Measurements from ENCODE around the gene ARHGAP23.
"Not testable (repeated sequence)": the region's sequence is repeated elsewhere in the genome, so short reads cannot be mapped to it uniquely, and the experiment has no call there.

ARHGAP23 gene

DNA sequence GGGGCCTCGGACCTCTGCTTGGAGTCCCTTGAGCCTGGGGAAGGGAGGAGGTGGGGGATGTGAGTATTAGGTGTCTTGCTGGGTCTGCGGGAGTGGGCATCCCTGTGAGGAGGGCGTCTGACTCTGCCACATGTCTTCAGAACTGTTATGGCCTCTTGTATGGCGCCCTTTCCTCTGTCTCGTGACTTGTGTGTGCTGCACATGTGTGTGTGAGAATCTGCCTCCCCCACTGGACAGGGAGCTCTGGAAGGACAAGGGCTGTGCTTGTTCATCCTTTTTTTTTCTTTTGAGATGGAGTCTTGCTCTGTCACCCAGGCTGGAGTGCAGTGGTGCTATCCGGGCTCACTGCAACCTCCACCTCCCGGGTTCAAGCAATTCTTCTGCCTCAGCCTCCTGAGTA lies 33.4 kb downstream of the ARHGAP23 start:
- DNase-seq, result peak in 1 of 14 donors; percentile 24

DNA sequence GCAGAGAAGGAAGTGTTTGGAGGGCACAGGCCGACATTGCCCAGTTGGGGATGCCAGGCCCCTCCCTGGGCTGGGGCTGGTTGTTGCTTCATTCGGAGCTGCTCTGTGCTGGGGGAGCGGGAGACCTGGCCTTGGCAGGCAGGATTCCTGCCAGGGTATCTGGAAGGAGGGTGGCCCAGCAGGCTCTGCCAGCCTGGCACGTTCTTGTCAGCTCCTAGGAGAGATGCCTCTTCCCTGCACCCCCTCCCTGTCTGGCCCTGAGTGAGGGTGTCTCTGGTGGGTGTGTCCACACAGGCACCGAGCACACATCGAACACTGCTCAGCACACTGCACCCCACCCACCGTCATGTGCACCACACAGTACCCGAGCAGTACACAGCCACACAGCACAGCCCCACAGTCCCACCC lies 35.2 kb downstream of the ARHGAP23 start:
- DNase-seq, result peak in 2 of 14 donors; percentile 21 to 30

DNA sequence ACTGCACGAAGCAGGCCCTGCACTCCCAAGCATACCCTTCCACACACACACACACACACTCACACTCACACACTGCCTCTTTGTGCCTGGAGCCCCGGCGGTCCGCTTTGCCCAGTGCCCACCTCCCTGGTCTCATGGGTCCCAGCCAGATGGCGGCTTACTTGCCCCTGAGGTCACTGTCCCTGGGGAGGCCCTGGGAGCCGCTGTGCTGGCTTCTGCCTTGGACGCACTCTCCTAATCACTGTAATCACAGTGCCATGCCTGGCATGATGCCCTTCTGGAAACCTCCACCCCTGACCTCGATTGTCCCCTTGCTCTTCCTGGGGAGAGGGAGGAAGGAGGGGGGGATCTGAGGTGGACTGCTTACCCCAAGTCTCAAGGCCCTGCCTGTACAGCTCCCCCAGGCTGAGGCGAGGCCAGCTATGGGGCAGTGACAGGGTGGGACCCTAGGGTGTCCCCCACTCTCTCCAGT lies 36.0 kb downstream of the ARHGAP23 start:
- DNase-seq, result peak in 9 of 14 donors; percentile 54 to 85 (median 72)

DNA sequence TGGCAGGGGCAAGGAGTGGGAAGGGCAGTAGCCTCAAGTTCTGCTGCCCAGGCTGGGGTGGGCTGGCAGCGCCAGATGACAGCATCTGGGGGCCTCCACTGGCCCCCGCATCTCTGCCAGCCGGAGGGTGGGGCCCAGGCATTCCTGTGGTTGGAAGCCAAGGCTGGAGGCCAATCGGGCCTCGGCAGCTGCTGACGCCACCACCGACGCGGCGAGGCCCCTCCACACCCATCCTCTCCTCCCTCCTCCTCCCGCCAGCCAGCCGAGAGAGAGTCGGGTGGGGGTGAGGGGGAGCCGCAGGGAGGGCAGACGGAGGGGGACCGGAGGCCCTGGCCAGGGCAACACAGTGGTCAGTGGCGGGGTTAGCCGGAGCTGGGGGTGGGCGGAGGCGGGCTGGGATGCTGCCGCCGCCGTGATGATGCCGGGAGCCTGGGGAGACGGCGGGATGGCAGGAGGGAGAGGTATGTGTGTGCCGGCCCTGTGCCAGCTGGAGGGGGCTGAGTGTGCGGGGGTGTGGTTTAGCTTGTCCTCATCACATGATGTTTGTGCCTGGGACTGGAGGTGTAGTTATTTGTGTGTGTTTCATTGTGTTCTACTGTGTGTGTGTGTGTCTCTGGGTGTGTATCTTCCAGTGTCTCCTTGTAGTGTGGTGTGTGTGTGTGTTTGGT lies 36.6 kb downstream of the ARHGAP23 start:
- DNase-seq, result peak in 12 of 14 donors; percentile 58 to 89 (median 75)

DNA sequence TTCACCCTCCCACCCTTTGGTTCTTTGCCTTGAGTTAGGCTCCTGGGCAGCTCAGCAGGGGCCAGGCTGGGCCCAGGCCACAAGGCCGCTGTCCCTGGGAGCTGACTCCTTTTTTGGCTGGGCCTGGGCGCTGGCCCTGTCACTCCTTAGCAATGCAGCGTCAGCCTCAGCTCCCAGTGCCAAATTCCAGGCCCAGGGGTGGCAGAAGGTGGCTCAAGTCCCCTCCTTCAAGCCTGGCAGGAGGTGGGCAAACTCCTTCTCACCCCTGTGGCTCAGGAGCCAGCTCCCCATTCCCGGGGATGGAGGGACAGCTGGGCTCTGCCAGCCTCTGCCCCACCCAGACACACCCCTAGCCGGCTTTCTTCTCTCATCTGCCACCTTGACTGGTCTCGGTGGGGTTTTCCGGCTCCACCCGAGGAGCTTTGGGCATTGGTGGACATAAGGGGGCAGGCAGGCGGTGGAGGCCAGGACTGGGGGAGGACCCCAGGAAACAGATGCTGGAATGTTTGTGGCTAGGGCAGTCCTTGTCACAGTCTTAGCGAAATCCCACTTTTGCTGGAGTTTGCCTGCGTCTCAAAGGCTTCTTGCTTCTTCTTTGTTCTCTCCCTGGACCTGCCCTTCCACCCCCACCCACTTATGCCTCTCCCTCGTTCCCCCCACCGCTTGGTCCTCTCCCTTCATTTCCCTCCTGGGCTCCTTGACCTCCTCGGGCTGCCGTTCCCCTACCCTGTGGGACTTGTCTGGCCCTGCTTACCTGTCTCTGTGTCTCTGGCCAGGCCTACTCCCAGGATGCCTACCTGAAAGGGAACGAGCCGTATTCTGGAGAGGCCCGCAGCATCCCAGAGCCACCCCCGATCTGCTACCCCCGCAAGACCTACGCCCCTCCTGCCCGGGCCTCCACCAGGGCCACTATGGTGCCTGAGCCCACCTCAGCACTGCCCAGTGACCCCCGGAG lies 37.4 kb downstream of the ARHGAP23 start:
- DNase-seq, result peak in 5 of 14 donors; percentile 56 to 69 (median 60)

DNA sequence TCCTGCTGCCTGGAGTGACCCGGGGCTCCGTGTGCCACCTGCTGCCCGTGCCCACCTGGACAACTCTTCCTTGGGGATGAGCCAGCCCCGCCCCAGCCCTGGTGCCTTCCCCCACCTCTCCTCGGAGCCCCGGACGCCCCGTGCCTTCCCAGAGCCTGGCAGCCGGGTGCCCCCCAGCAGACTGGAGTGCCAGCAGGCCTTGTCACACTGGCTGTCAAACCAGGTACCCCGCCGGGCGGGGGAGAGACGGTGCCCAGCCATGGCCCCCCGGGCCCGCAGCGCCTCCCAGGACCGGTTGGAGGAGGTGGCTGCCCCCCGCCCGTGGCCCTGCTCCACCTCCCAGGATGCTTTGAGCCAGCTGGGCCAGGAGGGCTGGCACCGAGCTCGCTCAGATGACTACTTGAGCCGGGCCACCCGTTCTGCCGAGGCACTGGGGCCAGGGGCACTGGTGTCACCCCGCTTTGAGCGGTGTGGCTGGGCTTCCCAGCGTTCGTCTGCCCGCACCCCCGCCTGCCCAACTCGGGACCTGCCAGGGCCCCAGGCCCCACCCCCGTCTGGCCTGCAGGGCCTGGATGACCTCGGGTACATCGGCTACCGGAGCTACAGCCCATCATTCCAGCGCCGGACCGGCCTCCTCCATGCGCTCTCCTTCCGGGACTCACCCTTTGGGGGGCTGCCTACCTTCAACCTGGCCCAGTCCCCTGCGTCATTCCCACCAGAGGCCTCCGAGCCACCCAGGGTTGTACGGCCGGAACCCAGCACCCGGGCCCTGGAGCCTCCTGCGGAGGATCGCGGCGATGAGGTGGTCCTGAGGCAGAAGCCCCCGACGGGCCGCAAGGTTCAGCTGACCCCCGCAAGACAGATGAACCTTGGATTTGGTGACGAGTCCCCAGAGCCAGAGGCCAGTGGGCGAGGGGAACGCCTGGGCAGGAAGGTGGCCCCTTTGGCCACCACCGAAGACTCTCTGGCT lies 38.4 kb downstream of the ARHGAP23 start:
- peak in 8 of 14 donors; percentile 16 to 43 (median 25) for DNase-seq

DNA sequence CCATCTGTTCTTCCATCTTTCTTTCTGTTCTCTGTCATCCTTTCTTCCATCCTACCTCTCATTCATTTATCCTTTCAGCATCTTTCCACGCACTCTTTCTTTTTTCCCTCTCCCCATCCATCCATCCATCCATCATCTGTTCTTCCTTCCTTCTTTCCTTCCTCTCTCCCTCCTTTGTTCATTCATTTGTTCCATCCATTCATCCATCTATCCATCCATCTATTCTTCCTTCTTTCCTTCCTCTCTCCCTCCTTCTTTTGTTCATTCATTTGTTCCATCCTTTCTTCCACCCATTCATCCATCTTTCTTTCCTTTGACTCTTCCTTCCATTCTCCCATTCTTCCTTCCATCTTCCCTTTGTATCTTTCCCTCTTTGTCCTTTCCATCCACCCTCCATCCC lies 39.2 kb downstream of the ARHGAP23 start:
- DNase-seq, result no peak

DNA sequence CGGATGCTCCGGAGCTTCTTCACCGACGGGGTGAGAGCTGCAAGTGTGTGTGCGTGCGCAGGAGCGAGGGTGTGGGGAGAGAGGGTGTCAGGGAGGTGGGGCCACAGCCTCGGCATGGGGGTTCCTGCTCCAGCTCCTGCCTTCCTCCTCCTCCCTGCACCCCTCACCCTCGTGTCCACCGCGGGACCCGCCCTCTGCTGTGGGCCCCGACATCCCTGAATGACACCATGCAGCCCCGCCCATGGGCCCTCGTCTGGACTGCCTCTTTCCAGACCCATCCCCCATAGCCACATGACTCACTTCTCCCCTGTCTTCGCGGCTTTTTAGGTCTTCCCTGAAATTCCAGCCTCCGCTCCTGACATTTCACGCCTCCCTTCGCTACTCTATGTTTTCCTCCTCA lies 41.6 kb downstream of the ARHGAP23 start:
- peak in 7 of 14 donors; percentile 10 to 67 (median 31) for DNase-seq

DNA sequence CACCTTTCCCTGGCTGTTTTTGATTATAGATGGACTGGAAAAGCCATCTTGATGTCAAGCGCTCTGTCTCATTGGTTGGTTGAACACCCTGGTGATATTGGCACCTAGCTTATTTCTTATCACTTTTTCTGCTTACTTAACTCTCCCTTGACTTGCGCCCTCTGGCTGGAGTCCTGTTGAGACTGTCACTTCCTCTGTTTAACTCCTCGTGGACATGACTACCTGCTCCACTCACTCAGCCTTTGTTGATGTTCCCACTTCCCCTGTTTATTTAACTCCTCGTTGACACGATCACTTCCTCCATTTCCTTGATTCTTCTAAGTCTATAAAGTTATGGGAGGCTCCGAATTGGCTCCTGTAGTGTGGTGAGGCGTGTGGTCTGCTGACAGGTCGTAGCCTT lies 43.0 kb downstream of the ARHGAP23 start:
- DNase-seq, result not testable (repeated sequence)

DNA sequence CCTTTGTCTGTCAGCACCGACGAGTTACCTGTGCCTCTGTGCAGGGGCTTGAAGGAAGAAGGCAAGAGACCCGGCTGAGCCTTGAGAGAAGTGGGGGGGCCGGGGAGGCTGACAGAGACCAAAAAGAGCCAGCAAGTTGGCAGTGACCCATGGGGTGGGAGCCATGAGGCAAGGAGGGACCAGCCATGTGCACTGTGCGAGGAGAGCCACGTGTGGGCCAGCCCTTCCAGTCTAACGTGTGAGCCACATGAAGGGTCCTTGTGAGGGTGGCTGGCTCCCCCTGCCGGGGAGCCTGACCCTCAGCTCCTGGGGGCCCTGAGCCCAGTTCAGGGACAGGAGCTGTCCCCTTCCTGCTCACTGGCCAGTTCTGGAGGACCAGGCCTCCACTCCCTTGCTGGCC lies 46.4 kb downstream of the ARHGAP23 start:
- not testable (repeated sequence) for DNase-seq

DNA sequence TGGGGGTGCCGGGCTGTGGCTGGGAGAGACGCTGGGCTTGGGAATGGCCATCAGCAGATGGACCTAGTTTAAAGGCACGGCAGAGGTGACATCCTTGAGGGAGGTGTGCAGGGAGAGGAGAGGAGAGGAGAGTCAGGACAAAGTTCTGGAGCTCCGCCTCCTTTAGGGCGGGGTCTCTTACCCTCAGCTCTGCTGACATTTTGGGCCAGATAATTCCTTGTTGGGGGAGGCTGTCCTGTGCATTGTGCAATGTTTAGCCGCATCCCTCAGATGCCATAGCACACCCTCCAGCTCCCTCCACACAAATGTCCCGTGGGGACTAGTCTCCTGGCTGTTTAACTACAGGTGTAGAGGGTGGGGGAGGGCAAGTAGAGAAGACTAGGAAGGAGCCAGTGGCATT lies 48.3 kb downstream of the ARHGAP23 start:
- DNase-seq, result no peak

DNA sequence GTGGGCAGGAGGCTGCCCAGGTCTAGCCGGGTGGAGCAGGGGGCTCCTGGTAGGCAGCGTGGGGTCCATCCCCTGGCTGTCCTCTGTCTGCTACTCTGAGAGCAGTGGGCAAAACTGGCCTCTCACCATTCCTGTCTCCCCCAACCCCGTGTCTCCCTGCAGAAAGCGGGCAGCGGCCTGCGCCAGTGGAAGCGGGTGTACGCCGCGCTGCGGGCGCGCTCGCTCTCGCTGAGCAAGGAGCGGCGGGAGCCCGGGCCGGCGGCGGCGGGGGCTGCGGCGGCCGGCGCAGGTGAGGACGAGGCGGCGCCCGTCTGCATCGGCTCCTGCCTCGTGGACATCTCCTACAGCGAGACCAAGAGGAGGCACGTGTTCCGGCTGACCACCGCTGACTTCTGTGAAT lies 49.2 kb downstream of the ARHGAP23 start:
- DNase-seq, result not testable (repeated sequence)

DNA sequence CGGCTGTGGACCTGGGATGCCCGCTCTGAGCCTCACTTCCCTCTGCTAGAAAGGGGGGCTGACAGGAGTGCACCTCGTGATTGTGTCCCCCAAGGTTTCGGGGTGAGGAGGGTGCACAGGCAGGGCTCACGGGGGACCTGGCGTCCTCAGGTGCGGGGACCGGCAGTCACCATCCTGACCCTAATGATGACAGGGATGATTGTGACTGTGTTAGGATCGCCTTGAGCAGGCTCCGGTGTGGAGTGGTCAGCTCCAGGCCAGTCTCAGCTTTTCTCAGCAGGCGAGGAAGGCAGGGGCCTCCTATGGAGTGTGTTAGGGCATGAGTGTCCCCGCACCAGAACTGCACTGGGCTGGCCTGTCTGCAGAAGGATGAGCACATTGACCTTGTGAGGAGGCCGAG lies 49.7 kb downstream of the ARHGAP23 start:
- not testable (repeated sequence) for DNase-seq

DNA sequence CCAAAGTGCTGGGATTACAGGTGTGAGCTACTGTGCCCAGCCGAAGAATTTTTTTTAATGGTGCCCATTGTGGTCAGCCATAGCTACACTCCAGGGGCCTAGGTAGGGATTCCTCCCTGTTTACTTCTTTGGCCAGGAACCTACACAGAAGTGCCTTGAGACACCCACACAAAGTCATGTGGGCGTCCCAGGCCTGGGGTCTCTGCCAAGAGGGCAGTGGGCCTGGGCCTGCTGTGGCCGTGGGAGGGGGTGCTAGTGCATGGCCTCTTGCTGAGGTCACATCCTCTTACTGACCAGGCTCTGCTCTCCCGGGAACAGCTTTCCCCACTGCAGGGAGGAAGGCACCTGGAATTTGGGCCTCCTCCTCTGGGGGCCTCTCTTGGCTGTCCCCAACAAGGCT lies 50.4 kb downstream of the ARHGAP23 start:
- DNase-seq, result not testable (repeated sequence)

DNA sequence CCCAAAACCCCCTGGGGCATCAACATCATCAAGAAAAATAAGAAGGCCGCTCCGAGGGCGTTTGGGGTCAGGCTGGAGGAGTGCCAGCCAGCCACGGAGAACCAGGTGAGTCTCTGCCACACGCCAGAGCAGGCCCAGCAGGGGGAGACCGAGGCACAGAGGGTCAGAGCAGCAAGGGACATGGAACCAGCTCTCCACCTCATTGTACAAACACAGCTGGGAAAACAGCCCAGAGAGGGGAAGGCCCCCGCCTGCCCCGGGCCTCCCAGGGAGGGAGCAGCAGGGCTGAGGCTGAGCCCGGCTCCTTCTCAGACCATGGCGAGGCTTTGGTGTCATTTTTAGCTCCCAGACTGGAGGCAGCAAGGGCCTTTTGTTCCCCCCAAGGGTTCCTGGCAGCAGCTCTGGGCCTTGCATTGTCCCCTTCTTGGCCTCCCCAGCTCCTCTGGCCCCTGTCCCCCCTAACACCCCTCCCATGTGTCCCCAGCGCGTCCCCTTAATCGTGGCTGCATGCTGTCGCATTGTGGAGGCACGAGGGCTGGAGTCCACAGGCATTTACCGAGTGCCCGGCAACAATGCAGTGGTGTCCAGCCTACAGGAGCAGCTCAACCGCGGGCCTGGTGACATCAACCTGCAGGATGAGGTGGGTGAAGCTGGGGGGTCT lies 53.9 kb downstream of the ARHGAP23 start:
- peak in 10 of 14 donors; percentile 13 to 80 (median 57) for DNase-seq

DNA sequence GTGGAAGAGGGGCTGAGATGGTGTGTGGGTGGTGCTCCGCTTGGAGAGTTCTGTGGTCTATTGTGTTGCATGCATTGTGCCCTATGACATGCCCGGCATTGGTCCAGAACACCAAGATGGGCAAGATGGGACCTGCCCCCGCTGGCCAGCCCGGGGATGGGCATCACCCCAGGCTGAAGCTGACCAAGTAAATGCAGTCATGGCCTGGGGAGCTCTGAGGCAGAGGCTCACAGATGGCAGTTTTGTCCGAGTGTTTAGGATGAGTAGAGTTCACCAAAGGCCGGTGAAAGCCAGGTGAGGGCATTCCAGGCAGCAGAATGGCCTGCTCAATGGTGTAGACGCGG lies 54.4 kb downstream of the ARHGAP23 start:
- DNase-seq, result not testable (repeated sequence)

DNA sequence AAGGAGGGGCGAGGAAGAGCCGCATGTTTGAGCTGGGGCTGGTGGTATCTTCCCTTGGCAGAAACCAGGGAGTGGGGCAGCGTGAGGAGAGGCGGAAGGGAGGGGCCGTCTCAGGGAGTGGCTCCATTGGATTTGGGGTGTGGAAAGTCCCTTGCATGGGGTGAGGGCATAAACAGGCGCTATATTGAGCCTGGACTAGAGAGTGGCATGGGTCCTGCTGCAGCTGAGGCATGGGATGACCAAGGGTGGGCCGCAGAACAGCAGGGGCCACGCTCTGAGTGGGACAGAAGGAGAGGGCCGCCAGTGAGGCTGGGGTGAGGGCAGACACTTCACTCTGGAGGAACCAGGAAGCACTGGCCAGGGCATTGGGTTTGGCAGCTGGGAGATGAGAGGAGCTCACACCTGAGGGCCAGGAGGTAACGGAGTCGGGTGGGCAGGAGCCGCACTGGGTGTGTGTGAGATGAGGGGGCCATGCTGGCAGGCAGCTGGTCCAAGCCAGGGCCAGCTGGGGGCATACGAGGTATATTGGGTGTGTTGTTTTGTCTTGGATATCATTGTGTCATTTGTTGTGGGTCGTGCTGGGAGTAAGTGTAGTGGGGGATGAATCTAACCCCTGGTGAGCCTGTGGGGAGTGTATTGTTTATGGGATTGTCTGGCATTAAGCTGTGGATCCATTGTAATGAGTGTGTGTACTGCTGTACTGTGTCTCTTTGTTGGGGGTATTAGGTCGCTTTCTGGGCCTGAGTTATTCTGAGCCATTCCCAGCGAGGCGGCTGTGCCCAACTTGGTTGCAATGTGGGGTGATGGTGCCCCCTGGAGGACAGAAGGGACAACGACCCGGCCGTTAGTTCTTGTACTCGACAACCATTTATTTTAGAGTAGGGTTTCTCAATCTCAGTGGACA lies 56.2 kb downstream of the ARHGAP23 start:
- DNase-seq, result peak in 12 of 14 donors; percentile 29 to 81 (median 70)

DNA sequence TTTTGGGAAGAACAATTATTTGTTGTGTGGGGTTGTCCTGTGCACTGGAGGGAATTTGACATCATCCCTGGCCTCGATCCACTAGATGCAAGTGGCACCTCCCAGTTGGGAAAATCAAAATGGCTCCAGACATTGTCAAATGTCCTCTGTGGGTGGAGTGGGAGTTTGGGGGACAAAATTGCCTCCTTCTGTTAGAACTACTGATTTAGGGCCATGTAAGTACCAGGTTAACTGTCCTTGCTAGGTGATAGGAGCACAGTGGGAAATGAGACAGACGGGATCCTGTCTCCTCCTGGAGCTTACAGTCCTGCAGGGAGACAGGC lies 56.8 kb downstream of the ARHGAP23 start:
- no peak for DNase-seq

DNA sequence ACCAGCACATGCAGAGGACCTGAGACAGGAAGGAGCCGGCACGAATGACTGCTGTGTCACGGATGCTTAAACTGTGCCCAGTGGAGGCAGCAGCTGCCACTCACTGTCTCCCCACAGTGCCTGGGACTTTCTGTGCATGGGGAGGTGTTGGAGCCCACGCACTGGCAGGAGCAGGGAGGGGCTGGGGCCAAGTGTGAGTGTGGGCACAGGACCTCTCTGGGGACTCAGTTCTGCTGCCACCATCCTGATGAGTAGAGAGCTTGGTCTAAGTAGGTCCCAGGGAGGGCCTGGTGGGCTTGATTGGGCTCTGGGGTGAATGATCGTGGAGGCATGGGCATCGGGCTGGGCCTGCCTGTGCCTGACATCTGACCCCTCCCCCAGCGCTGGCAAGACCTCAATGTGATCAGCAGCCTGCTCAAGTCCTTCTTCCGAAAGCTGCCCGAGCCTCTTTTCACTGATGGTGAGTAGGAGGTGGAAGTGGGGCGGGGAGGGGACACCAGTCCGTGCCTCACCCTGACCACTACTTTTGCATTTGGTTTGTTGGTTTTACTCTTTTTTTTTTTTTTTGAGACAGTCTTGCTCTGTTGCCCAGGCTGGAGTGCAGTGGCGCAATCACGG lies 57.5 kb downstream of the ARHGAP23 start:
- peak in 3 of 14 donors; percentile 17 to 46 (median 26) for DNase-seq

DNA sequence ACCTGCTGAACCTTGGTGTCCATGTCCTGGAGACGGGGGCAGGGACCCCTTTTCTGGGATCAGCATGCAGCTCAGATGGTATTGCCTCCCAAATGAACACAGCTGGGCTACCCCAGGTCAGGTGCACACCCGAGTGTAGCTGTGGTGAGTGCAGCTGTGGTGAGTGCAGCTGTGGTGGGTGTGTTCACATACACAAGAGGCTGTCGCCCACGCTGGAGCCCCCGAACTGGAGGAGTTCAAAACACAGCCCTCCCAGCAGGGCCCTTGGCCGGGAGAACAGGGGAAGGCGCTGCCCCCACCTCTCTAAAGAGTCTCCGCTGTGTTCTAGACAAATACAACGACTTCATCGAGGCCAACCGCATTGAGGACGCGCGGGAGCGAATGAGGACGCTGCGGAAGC lies 61.5 kb downstream of the ARHGAP23 start:
- not testable (repeated sequence) for DNase-seq

Data from C1 segment of cervical spinal cord (tissue), 14 donors.